NCI-H2196 (cell line): ENCODE results near the gene GTF3C1.

Experiments
- DNase-seq: peaks from one replicate; lab custom pipeline; 2025; ENCODE audit not compliant: unreplicated experiment; lab: John Stamatoyannopoulos, UW

The GTF3C1 gene

DNA sequence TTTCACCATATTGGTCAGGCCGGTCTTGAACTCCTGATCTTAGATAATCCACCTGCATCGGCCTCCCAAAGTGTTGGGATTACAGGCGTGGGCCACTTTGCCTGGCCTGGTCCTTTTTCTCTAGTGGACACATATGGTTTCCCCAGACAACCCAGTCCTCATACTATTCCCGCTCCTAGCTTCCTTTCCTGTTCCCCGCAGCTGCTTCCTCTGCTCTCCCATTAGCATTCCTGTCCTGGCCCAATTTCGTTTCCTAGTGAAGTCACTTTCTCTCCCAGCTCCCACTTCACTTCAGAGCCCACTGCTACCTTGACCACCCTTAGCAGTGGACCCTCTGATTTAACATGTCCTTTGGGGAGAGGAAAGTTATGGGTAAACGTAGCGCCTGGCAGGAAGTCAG is 11.5 kb upstream of the GTF3C1 start:
- DNase-seq, result no peak

DNA sequence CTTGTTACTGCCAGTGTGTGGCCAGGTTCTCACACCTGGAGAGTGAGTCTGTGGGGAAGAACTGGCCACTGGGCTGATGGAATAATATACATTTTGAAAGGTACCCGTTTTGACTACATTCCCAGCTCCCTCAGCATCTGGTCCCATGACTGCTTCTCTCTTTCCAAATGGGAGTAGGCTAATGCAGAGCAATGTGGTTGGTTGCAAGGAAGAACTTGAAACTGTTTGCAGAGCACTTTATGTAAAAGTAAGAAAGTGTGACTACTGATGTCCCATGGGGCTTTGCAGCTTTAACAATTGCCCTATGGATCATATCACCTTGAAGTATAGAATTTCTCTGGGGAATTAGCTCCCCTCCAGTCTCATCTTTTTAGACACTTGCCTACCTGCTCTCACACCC is 9.2 kb upstream of the GTF3C1 start:
- DNase-seq, result no peak

DNA sequence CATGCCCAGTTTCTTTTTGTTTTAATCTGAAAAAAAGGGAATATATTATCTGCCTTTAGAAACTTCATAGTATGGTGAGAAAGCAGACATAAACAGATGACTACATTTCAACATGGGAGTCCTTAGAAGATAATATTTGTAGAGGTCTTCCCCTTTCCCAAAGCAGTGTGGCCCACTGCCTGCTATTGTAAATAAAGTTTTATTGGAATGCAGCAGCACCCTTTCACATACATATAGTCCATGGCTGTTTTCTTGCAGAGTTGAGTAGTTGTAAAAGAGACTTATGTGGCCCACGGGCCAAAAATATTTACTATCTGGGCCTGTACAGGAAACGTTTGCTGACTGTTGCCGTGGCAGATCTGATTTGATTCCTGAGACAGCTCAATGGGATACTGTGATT is 8.7 kb upstream of the GTF3C1 start:
- DNase-seq, result no peak

DNA sequence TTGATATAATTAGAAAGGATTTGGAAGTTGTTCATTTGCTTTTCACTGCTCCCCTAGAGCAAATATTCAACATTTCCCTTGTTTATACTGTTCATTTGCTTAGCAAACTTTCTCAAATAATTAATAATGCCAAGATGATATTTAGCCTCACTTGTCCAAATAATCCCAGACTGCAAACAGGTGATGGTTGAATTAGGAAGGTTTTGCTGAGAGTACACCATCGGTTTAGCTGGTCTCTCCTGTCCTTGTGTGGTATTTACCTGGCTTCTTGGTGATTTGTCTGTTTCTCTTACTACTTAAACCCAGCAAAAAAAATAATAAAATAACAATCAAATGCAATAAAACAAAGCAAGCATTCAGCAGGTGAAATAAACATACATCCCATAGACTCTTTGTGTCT is 6.8 kb upstream of the GTF3C1 start:
- no peak for DNase-seq

DNA sequence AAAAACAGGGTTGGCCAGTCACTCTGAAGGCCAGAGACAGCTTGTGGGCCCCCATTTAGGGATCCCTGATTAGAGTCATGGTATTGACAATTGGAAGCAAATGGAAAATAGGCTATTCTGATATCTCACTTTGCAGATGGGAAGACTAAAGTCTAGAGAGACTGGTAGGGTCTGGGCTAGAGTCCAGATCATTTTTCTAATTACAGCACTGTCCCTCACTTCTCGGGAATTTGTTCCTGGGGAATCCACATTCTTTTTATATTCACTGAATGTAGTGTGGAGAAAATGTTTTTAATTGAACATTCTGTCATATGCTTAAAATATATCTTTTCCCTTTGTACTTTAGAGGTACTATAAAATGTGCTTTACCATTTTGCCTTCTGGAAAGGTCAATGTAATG is 1.3 kb upstream of the GTF3C1 start:
- DNase-seq, result no peak

DNA sequence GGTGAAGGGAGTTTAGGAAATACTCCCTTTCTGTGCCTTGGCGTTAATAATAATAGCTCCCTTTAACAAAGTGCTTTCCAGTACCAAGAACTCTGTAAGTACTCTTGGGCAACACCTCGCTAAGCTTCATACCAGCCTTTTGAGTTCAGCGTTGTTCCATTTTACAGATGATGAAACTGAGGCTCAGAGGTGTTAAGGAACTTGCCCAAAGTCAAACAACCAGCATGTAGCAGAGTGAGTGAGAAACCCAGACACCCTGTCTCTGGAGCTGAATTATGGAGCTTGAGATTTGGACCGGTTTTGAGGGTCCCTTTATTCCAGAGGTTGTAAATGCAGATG is 838 bp upstream of the GTF3C1 start:
- no peak for DNase-seq

DNA sequence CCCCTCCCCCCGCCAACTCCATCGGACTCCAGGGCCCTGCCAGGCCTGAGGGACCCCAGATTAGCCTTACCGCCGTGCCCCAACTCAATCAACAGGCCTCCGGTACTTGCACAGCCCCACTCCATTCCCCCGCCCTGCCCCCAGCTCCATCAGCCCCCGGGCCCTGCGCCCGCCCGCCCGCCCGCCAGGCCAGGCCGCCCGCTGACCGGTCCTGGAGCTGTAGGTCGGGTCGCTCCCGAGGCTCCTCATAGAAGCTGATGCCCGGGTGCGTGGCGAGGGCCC is 308 bp downstream of the GTF3C1 start:
- no peak for DNase-seq

DNA sequence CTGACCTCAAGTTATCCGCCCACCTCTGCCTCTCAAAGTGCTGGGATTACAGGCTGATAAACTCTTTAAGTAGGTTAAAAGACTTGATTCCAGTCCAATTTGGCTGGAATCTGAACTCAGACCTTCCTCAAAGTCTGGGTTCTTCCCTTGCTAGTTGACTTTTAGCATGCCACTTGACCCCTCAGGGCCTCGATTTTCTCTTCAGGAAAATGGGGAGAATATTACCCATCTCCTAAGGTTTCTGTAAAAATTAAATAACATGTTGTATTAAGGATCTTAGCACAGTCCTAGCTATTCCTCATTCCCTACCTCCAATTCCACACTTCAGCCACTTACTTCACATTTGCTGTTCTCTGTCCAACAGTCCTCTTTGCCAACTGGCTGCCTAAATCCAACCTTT is 1.9 kb downstream of the GTF3C1 start:
- DNase-seq, result no peak

DNA sequence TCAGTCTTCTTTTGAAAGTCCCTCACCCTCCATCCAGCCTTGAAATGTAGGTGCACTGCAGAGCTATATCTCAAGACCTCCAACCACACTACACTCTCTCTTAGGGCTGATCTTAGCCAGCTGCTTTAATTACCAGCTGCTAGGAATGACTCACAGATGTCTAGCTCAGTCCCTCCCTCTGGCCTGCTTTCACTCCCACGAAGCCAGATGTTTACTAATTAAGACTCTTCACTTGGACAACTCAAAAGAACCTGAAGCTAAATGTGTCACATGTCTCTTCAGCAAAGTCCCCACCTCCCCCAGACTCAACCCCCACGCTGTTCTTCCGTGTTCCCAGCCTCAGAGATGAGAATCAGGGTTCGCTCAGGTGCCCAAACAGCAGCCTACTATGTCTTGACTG is 2.6 kb downstream of the GTF3C1 start:
- no peak for DNase-seq

DNA sequence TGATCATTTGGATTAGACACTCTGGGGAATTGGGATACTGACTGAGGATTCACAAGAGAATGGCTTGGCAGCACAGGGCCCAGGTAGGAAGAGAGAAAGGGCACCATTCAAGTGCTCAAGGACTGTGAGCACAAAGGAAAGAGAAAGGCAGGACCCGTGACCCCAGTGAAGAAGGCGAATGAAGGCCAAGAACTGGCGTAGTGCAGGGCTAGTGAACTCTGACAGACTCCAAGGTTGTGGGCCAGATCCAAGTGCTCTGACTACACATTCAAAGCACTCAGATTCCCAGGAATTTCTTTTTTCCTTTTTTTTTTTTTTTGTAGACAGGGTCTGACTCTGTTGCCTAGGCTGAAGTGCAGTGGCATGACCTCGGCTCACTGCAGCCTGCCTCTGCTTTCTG is 5.0 kb downstream of the GTF3C1 start:
- DNase-seq, result no peak

DNA sequence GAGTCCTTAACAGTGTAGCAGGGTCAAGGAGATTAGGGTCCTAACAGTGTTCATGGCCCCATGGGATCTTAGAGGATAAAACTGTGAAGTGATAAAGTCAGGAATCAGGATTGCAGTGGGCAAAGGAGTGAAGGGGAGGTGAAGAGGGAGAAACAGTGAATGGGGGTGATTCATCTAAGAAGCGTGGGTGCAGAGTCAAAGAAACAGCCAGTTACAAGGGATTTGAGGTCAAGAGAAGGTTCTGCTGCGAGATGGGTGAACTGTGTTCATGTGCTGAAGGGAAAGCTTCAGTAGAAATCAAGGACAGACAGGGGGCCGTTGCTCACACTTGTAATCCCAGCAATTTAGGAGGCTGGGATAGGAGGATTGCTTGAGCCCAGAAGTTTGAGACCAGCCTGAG is 5.9 kb downstream of the GTF3C1 start:
- no peak for DNase-seq

DNA sequence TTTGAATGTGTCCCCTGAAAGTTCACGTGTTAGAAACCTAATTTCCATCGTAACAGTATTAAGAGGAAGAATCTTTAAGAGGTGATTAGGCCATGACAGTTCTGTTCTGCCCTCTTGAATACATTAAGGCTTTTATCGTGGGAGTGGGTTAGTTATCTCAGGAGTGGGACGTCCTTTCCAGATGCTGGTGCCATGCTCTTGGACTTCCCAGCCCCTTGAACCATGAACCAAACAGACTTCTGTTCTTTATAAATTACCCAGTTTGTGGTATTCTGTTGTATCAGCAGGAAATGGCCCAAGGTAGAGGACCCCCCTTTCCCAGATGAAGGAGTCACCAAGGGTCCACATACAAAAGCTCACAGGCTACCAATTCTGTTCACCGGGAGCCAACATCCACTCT is 10.1 kb downstream of the GTF3C1 start:
- no peak for DNase-seq

DNA sequence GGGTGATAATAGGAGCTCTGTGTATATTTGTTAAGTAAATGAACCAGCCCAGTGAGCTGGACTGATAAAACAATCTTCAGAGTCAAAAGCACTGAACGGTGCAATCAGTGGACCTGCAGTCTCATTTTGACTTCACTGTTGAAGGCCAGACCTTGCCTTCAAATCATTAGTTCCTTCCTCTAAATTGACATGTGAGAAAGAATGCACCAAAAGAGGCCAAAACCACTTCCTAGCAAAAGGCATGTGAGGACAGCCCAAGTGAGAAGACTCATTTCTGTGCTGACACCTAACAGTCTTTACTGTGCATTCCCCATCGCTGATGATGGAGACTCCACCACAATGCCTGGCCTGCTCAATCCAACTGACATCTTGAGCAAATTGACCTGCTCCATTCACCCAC is 10.6 kb downstream of the GTF3C1 start:
- DNase-seq, result no peak

DNA sequence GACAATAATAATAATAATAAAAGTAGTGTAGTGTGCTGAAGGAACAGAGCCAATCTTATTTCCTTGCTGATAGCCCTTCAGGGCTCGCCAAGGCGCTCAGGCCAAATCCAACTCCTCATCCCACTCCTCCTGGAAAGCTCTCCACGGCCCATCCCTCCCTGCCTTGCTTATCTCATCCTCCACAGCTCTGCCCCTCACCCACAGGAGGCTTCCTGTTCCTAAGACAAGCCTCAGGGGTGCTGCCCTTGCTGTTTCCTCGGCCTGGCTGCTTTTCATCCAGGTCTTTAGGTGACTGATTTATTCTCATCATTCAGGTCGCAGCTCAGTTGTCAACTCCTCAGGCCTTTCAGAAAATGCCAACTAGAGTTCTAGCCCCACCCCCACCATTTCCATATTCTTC is 11.2 kb downstream of the GTF3C1 start:
- DNase-seq, result no peak

DNA sequence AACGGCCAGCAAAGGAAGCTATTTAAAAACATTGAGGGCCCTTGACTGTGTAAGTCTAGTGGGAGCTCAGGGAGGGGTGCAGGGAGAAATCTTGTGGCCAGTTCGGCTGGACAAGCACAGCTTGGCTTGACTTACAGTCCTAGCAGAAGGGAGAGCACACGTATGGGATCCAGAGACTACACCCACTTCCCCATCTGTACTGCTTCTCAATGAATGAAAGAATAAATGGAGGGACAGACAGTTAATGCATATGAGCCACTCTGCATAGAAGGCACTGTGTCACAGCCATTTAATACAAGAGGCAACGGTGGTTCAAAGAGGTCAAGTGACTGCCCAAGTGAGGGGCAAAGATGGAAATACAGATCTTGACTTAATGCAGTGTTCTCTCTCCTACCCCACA is 15.5 kb downstream of the GTF3C1 start:
- no peak for DNase-seq

DNA sequence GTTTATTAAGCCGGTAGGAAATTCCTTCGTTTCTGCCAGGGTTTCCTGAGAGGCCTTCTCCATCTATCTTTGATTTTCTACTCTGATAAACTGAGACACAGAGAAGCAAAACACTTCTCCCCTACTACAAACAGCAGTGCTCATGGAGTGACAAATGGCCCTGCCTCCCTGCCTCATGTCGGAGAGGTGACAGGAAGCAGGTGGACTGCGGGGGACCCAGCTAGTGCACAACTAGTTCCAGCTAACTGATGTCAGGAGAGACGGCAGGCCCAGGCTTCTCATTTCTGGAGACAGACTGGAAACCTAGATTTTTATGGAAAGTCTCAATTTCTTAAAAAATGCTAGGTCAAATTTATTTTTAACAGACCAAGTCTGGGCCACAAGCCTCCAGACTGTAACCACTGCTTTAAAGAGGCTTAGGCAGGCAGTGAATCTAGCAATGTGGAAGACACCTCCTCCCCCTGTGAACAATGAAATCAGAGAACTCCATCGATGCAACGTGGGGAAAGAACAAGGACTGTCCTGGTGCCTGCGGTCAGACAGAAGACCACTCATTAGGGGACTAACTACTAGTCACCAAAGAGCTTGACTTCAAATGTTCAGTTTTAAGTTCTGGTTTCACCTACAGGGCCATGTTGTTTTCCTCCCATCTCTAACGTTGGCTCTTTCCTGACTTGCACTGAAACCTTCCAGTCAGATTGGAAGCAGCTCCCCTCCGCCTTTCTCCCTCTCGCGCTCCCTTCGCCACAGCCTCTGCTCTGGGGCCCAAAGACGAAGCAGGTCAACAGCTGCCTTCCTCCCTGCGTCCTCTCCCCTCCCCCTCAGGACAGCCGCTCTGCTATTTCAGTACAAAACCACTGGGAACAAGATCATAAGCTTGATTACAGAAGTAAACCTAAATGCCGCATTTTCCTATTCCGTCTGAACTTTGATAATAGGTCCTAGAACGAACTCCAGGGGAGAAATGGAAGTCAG is 17.6 kb downstream of the GTF3C1 start:
- DNase-seq, result no peak

DNA sequence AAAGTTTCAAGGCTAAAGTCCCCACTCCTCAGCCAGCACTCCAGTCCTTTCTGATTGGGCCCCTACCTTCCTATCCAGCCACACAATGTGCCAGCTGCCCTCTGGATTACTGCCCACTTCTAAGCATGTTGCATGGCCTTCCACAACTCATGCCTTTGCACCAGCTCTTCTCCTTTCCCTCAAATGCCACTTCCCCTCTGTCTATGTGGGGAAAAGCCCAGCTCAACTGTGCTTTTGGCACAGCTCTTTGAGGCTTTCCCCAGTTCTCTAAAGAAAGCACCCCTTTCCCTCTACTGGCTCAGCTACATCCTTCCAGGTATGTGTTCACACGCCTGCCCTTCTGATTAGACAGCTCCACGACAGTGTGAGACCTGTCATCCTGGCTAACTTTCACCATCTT is 18.5 kb downstream of the GTF3C1 start:
- no peak for DNase-seq

DNA sequence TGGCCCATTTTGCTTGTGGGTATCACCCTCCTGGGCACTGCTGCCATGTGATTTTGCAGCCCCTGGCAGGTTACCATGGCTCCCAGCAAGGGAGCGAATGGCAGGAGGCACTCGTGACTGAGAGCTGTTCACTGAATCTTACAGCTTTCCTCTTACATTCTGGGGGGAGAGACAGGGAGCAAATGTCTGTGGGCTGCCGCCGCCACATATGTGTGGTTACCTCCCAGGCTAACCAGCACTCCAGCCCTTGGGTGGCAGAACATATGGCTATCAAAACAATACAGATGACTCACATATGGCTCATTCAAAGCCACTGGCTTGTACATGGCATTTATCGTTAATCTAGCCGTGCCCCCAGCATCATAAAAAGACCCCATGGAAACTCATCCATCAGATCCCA is 19.8 kb downstream of the GTF3C1 start:
- DNase-seq, result no peak

DNA sequence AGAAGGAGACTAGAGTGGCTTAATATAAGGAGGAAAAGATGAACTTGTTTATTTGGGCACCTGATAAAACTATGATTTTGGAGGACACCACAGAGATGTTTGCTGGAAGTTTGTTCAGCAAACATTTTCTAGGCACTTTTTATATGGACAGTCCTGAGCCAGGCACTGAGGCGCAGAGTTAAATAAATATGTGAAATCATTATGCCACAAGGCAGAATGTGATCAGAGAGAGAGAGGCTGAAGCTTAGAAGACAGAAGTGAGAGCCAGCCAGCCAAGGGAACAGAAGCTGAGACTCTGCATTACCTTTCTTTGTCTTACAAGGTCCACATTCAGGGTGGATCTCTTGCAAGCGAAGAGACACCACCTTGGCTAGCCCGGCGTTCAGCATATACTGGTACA is 21.4 kb downstream of the GTF3C1 start:
- DNase-seq, result no peak

DNA sequence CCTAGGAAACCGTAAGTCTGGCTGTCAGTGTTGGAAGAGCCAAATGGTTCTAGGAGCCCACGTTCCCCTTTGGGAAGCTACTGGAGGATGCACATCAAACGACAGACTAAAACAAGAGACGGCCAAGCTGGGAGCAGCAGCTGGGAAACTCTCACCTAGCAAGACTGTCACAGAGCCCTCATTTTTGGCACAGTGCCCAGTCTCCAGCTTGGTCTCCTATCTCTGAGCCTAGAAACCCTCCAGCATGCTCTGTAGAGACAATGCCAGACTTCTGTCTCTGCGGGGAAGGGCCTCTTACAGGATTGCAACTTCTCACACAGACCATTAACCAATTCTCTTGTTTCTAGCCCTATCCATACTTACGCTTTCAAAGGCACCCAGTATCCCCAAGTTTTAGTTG is 23.5 kb downstream of the GTF3C1 start:
- DNase-seq, result peak; percentile 54

DNA sequence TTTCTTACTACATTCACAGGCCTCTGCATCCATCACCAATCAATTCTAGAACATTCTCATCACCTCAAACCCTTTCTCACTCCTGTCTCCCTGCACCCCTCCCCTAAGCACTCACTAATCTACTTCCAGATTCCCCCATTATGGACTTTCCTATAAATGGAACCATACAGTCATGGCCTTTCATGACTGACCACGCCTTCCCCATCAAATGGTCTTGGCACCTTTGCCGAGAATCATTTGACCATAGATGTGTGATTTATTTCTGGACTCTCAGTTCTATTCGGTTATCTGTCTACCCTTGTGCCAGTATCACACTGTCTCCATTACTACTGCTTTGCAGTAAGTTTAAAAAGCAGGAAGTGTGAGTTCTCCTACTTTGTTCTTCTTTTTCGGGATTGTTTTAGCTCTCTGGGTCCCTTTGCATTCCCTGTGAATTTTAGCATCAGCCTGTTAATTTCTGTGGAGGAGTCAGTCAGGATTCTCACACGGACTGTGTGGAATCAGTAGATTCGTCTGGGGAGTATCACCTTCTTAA is 27.5 kb downstream of the GTF3C1 start:
- DNase-seq, result no peak

DNA sequence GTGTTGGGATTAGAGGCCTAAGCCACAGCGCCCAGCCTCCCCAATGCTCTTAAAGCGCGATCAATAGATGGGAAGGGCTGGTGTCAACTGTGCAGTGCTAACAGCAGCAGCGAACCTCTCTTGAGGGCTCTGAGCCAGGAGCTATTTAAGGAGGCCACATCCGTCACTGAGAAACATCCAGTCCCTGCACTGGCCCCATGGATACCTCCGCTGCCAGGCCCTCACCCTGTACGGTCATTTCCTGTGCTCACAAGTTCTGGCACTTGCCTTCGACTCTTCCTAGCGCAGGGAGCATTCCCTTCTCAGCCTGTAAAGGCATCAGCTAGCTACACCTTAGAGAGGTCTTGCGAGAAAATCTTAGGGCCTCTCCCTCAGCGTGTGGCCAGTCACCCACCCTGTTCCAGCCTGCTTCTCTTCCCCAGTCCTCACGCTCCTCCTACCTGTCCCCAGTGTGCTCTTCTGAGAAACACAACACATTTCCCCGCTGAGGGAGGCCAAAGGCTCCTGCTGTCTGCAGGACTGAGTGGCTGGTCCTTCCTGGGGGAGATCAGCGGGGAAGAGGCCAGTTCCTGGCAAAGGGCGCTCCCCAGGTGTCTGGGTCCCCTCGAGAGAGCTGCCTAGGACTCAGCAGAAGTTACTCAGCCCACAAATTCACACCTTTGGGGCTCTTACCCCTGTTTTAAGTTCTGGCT is 28.6 kb downstream of the GTF3C1 start:
- no peak for DNase-seq

DNA sequence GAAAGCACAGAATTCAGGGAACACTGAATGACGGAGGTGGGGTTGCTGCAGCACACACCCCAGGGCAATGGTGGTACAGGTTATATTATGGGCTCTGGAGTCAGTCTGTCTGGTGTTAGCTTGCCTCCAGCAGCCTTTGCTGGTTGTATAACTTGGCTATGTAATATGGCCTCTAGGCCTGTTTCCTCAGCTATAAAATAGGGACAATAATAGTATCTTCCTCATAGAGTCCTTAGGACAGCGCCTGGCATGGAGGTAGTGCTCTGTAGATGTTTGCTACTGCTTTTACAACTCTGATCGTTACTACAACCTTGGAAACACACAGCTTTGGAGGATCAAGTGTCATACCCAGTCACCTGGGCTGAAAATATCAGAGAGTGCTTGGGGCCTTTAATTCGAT is 31.5 kb downstream of the GTF3C1 start:
- DNase-seq, result no peak
